Esophagus squamous epithelium (tissue), 5 donors: Measurements from ENCODE around the gene LHX4. TPM values are rescaled to one million over a fixed set of nuclear protein-coding genes. Genes with fewer than 3 reads are reported as not detected.

Experiments used
- DNase-seq: peaks from one replicate; lab custom pipeline; 2025; lab: John Stamatoyannopoulos, UW
- H3K27ac ChIP-seq, 4 donors: fragments of 200-600 bp; sonication (generic); one replicate each; pipeline ENCODE4 v1.5.1; 2016 to 2019; ENCODE audit warnings: mild to moderate bottlenecking in 1 of 4
- H3K27me3 ChIP-seq, 4 donors: fragments of 200-600 bp; sonication (generic); 1 replicate in 3 of 4; 2 replicates in 1 of 4; pipeline versions ENCODE4 v1.5.1 to v1.6.0; 2017 to 2021; ENCODE audit warnings: antibody characterized with exemption in 1 of 4
- H3K36me3 ChIP-seq, 3 donors: fragments of 200-600 bp; sonication (generic); one replicate each; pipeline ENCODE4 v1.5.1; 2016 to 2019
- H3K4me1 ChIP-seq, 3 donors: fragments of 200-600 bp; sonication (generic); one replicate each; pipeline ENCODE4 v1.5.1; 2017 to 2019
- H3K4me3 ChIP-seq, 4 donors: fragments of 200-600 bp; sonication (generic); 1 replicate in 3 of 4; 2 replicates in 1 of 4; pipeline ENCODE4 v1.5.1; 2016 to 2019; ENCODE audit warnings: mild to moderate bottlenecking in 2 of 4, moderate library complexity in 1 of 4
- H3K9me3 ChIP-seq, 3 donors: fragments of 200-600 bp; sonication (generic); one replicate each; pipeline ENCODE4 v1.5.1; 2016 to 2019
- CTCF ChIP-seq, 6 experiments: fragments of 450-650 bp in 4 of 6; fragments of 200-600 bp in 2 of 6; sonication (generic) in 2 of 6; IDR thresholded peaks; one replicate each; pipeline ENCODE4 v1.5.1; 2016 to 2019; ENCODE audit warnings: antibody characterized with exemption in 6 of 6, mild to moderate bottlenecking in 4 of 6, moderate library complexity in 4 of 6
- POLR2A ChIP-seq, 4 donors: fragments of 450-650 bp; IDR thresholded peaks; one replicate each; pipeline ENCODE4 v1.6.1; 2017; ENCODE audit warnings: antibody characterized with exemption in 4 of 4, mild to moderate bottlenecking in 4 of 4, moderate library complexity in 3 of 4
- WGBS, 2 donors: methylation state at CpG; one replicate each; pipeline ENCODE4 v1.1.5; 2018; 5-methylcytosine and 5-hydroxymethylcytosine counted together
- intact Hi-C: fragments of 100-400 bp; cut with DNase I; formaldehyde crosslinking; loops from one replicate; pipeline ENCODE4 v1.15.0; 2022
- total RNA-seq, 4 donors: library from RNA; depleted of rRNA; stranded (reverse); fragments of >200 nt; gene quantifications; one replicate each; pipeline ENCODE4 v1.1.0, GENCODE V29; 2016
- donor health status: DM: yes; HTN: yes; CAD: no.

The LHX4 gene
- total RNA-seq, 4 donors from 2014 or later, result 0.18 to 0.38 TPM; not detected in 2

- Histone ChIP-seq H3K36me3 (no peaks in the 10 kb centered on the region), H3K27ac (no peak overlapping the region), H3K4me3 (no peak overlapping the region), H3K27me3 (peaks cover 0 to 28% (median 0%) of the 10 kb centered on the region in 4 donors), H3K9me3 (no peaks in the 10 kb centered on the region), H3K4me1 (no peaks in the 10 kb centered on the region)
- DNase-seq, result no peak
- WGBS, 2 donors, result 63 to 81% methylated on average over 2 to 4 of the region's 4 CpGs
- intact Hi-C loops, result no loop called here
- no peak for TF ChIP-seq POLR2A (IDR thresholded peaks at IDR 0.05)
- TF ChIP-seq CTCF (IDR thresholded peaks at IDR 0.05), result no peak
Measured at GRCh38 chr1:180265871-180266270, 35.8 kb downstream of the LHX4 start.

DNA sequence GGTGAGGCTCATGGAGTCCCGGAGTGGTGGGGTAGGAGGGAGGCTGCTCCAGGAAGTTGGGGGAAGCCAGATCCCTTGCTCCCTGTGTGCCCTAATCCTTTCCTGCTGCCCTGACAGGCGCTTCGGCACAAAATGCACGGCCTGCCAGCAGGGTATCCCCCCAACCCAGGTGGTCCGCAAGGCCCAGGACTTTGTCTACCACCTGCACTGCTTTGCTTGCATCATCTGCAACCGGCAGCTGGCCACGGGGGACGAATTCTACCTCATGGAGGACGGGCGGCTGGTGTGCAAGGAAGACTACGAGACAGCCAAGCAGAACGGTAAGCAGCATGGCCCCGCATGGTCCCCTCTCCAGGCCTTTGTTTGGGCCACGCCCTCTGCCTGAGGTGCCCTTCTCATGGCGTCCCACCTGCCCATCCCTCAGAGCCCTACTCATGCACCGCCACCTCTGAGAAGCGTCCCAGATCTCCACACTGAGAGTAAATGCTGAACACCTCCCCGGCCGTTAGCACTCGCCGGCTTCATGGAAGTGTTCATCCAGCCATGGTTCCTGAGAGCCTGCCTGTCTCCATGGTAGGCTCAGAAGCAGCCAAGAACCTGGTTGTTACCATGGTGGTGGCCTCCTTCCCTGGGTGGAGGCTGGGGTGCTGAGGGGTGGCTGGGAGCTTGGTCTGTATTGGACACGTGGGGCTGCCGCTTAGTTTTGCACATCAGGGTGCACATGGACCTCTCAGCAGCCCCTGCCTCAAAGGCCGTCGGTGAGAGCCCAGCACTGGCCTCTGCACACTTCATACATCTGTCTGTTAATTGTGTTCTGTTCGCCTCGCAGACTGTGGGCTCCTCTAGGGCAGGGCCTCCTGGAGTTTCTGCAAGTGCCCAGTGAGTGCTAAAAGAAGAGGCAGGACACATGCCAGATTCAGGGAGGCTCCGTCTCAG, 36.5 kb downstream of the LHX4 start:
- no peak for TF ChIP-seq CTCF (IDR thresholded peaks at IDR 0.05)
- no peak for TF ChIP-seq POLR2A (IDR thresholded peaks at IDR 0.05)
- WGBS, 2 donors, result 85 to 89% methylated on average over 16 to 17 of the region's 28 CpGs
- Histone ChIP-seq H3K36me3 (no peaks in the 10 kb centered on the region), H3K4me3 (no peak overlapping the region), H3K27me3 (peaks cover 0 to 23% (median 0%) of the 10 kb centered on the region in 4 donors), H3K27ac (no peak overlapping the region), H3K9me3 (no peaks in the 10 kb centered on the region), H3K4me1 (no peaks in the 10 kb centered on the region)
- intact Hi-C loops, result no loop called here
- DNase-seq, result no peak

GRCh38 chr1:180267211-180267561, 37.1 kb downstream of the LHX4 start:
- no peaks in the 10 kb centered on the region for H3K36me3 ChIP-seq
- WGBS, 2 donors, result 89 to 100% methylated on average over 3 to 7 of the region's 12 CpGs
- DNase-seq, result no peak
- intact Hi-C loops, result no loop called here
- H3K27ac ChIP-seq, result no peak overlapping the region
- H3K4me1 ChIP-seq, result no peaks in the 10 kb centered on the region
- H3K9me3 ChIP-seq, result no peaks in the 10 kb centered on the region
- H3K4me3 ChIP-seq, result no peak overlapping the region
- TF ChIP-seq CTCF (IDR thresholded peaks at IDR 0.05), result no peak
- no peak for TF ChIP-seq POLR2A (IDR thresholded peaks at IDR 0.05)
- H3K27me3 ChIP-seq, result peaks cover 0 to 23% (median 0%) of the 10 kb centered on the region in 4 donors

- no peaks in the 10 kb centered on the region for H3K9me3 ChIP-seq
- H3K27ac ChIP-seq, result no peak overlapping the region
- no peaks in the 10 kb centered on the region for H3K4me1 ChIP-seq
- intact Hi-C loops, result no loop called here
- no peak for DNase-seq
- TF ChIP-seq CTCF (IDR thresholded peaks at IDR 0.05) (no peak), POLR2A (IDR thresholded peaks at IDR 0.05) (no peak)
- H3K27me3 ChIP-seq, result peaks cover 0 to 19% (median 0%) of the 10 kb centered on the region in 4 donors
- no peaks in the 10 kb centered on the region for H3K36me3 ChIP-seq
- WGBS, 2 donors, result 60 to 63% methylated on average over 5 of the region's 5 CpGs
- no peak overlapping the region for H3K4me3 ChIP-seq
Measured at GRCh38 chr1:180267761-180268555, 37.9 kb downstream of the LHX4 start.
